Astrocyte (in vitro differentiated cells and primary cell): ENCODE results near the gene RNH1. TPM values are rescaled to one million over a fixed set of nuclear protein-coding genes. Genes with fewer than 3 reads are reported as not detected.

Experiments
- DNase-seq: peaks from one replicate; pipeline ENCODE4 v3.0.0-alpha.2; 2010; ENCODE audit warnings: low read depth
- FAIRE-seq: peaks from 2 replicates; lab custom pipeline; 2011; peaks lifted over from hg19 to GRCh38; lab: Jason Lieb, UNC
- H2AFZ ChIP-seq: 2 replicates; pipeline ENCODE4 v1.6.0; 2012; ENCODE audit warnings: low read depth, low read length, inconsistent platforms
- H3K27ac ChIP-seq: 2 replicates; pipeline ENCODE4 v1.5.1; 2011; ENCODE audit warnings: low read depth, low read length, inconsistent platforms
- H3K27me3 ChIP-seq: 2 replicates; pipeline ENCODE4 v1.6.0; 2011; ENCODE audit warnings: low read length, inconsistent platforms; ENCODE audit not compliant: insufficient read depth
- H3K36me3 ChIP-seq: 2 replicates; pipeline ENCODE4 v1.5.1; 2011; ENCODE audit warnings: low read length, inconsistent platforms; ENCODE audit not compliant: insufficient read depth
- H3K4me1 ChIP-seq: 2 replicates; pipeline ENCODE4 v1.5.1; 2011; ENCODE audit warnings: low read length, inconsistent platforms; ENCODE audit not compliant: insufficient read depth
- H3K4me2 ChIP-seq: 2 replicates; pipeline ENCODE4 v1.6.0; 2012; ENCODE audit warnings: low read length, inconsistent platforms
- H3K4me3 ChIP-seq: 2 replicates; pipeline ENCODE4 v1.5.1; 2011; ENCODE audit warnings: low read depth, mild to moderate bottlenecking, low read length, inconsistent platforms; ENCODE audit not compliant: insufficient read depth
- H3K79me2 ChIP-seq: 2 replicates; pipeline ENCODE4 v1.6.0; 2012; ENCODE audit warnings: mild to moderate bottlenecking, low read length, inconsistent platforms; ENCODE audit not compliant: insufficient read depth
- H3K9ac ChIP-seq: 2 replicates; pipeline ENCODE4 v1.6.0; 2012; ENCODE audit warnings: mild to moderate bottlenecking, low read length, inconsistent platforms
- H3K9me3 ChIP-seq: 2 replicates; pipeline ENCODE4 v1.5.1; 2012; ENCODE audit warnings: low read depth, mild to moderate bottlenecking, low read length, inconsistent platforms; ENCODE audit not compliant: insufficient read depth
- H4K20me1 ChIP-seq: 2 replicates; pipeline ENCODE4 v1.6.0; 2012; ENCODE audit warnings: low read length, inconsistent platforms; ENCODE audit not compliant: insufficient read depth
- H3K27ac Mint-ChIP-seq: one replicate; pipeline ENCODE4 v1.8.0; 2021; ENCODE audit warnings: mild to moderate bottlenecking, mixed read lengths; ENCODE audit not compliant: unreplicated experiment
- H3K27me3 Mint-ChIP-seq: one replicate; pipeline ENCODE4 v1.8.0; 2021; ENCODE audit warnings: low read depth, mixed read lengths; ENCODE audit not compliant: unreplicated experiment
- H3K36me3 Mint-ChIP-seq: one replicate; pipeline ENCODE4 v1.8.0; 2021; ENCODE audit warnings: low read depth, mixed read lengths; ENCODE audit not compliant: unreplicated experiment
- H3K4me1 Mint-ChIP-seq: one replicate; pipeline ENCODE4 v1.8.0; 2021; ENCODE audit warnings: low read depth, mixed read lengths; ENCODE audit not compliant: unreplicated experiment
- H3K4me3 Mint-ChIP-seq: one replicate; pipeline ENCODE4 v1.8.0; 2021; ENCODE audit warnings: mild to moderate bottlenecking, moderate library complexity, mixed read lengths; ENCODE audit not compliant: unreplicated experiment
- H3K9me3 Mint-ChIP-seq: one replicate; pipeline ENCODE4 v1.8.0; 2021; ENCODE audit warnings: mild to moderate bottlenecking, mixed read lengths; ENCODE audit not compliant: unreplicated experiment
- CTCF ChIP-seq: IDR thresholded peaks from 2 replicates; pipeline ENCODE4 v1.5.1; 2011; ENCODE audit warnings: low read depth, mild to moderate bottlenecking, inconsistent platforms, low read length, moderate library complexity; ENCODE audit not compliant: insufficient read depth
- EZH2 ChIP-seq: IDR thresholded peaks from 2 replicates; pipeline ENCODE4 v1.6.1; 2012; ENCODE audit warnings: mild to moderate bottlenecking, low read length, inconsistent platforms; ENCODE audit not compliant: insufficient read depth
- total RNA-seq: library from RNA; stranded (reverse); gene quantifications from 2 replicates; pipeline ENCODE4 v1.2.1, GENCODE V29; 2021

The RNH1 gene
- total RNA-seq, 1 donor from 2014 or later = 117 TPM

DNA sequence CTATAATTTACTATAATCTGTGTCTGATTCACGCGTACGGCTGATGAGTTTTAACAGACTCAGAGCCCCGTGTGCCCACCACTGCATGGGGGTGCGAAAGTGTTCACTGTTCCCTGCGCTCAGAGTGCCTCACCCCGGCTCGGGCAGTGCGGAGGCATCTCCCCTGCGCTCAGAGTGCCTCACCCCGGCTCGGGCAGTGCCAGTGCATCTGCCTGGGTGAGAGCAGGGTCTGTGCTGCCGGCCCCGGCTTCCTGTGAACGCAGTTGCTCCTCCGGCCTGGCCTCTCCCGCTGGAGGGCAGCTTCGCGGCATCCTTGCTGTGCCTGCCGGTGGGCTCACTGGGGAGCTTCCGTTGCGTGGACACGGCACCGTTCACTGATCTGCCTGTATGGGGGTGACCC, 42.7 kb downstream of the RNH1 start:
- Histone ChIP-seq H3K79me2 (peaks cover 27% of the 10 kb centered on the region), H3K4me3 (no peak overlapping the region), H3K9me3 (no peaks in the 10 kb centered on the region), H3K27me3 (no peaks in the 10 kb centered on the region), H2AFZ (no peak overlapping the region), H3K27ac (no peak overlapping the region), H3K4me2 (no peak overlapping the region), H3K36me3 (no peaks in the 10 kb centered on the region), H3K4me1 (no peaks in the 10 kb centered on the region), H4K20me1 (peaks cover 4% of the 10 kb centered on the region), H3K9ac (no peak overlapping the region)
- Mint-ChIP-seq H3K27me3 (no peaks in the 10 kb centered on the region), H3K9me3 (no peaks in the 10 kb centered on the region), H3K27ac (no peak overlapping the region), H3K36me3 (peaks cover 2% of the 10 kb centered on the region), H3K4me1 (peaks cover 9% of the 10 kb centered on the region), H3K4me3 (no peak overlapping the region)
- FAIRE-seq (no peak), DNase-seq (no peak)
- TF ChIP-seq CTCF (no peak), EZH2 (no peak)

DNA sequence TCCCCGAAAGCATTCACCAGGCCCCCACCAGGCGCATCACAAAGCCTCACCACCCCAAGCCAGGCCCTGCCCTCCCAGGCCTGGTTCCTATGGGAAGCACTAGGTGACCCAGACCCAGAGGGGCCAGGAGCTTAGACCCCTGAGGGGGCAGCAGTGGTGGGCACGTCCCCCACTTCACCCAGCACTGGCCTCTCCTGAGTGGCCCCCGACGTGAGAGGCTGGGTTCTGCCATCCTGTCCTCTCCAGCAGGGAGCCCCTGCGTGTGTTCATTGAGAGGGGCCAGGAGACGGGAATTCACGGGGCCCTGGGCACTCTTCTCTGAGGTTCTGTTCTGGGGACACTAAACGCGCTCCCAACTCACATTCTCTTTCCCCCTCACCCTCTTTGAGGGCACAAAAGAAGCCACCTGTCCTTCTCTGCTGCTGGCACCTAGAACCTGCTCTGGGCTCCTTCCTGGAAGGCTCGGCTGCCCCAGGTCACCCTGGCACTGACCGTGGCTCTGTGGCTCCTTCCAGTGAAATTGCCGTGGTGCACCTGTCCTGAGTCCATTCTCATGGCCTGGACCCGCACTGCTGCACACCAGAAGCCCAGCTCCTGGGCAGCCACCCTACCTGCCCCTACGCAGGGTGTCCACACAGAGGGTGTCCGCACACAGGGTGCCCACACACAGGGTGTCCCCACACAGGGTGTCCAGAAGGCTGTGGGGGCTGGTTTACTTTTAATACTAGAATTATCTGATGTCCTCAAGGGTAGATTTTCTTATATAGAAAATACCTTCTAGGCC, 44.7 kb downstream of the RNH1 start:
- DNase-seq (no peak), FAIRE-seq (no peak)
- H3K36me3 ChIP-seq = no peaks in the 10 kb centered on the region
- no peak overlapping the region for H3K4me3 ChIP-seq
- H3K4me1 ChIP-seq = no peaks in the 10 kb centered on the region
- no peaks in the 10 kb centered on the region for H3K27me3 ChIP-seq
- no peak overlapping the region for H3K27ac ChIP-seq
- Mint-ChIP-seq H3K27ac (no peak overlapping the region), H3K4me1 (peaks cover 3% of the 10 kb centered on the region), H3K27me3 (no peaks in the 10 kb centered on the region), H3K9me3 (no peaks in the 10 kb centered on the region), H3K4me3 (no peak overlapping the region), H3K36me3 (peaks cover 2% of the 10 kb centered on the region)
- no peak overlapping the region for H3K9ac ChIP-seq
- no peak overlapping the region for H3K4me2 ChIP-seq
- TF ChIP-seq EZH2 (no peak), CTCF (no peak)
- H3K79me2 ChIP-seq = peaks cover 43% of the 10 kb centered on the region
- H2AFZ ChIP-seq = no peak overlapping the region
- no peaks in the 10 kb centered on the region for H3K9me3 ChIP-seq
- peaks cover 16% of the 10 kb centered on the region for H4K20me1 ChIP-seq

DNA sequence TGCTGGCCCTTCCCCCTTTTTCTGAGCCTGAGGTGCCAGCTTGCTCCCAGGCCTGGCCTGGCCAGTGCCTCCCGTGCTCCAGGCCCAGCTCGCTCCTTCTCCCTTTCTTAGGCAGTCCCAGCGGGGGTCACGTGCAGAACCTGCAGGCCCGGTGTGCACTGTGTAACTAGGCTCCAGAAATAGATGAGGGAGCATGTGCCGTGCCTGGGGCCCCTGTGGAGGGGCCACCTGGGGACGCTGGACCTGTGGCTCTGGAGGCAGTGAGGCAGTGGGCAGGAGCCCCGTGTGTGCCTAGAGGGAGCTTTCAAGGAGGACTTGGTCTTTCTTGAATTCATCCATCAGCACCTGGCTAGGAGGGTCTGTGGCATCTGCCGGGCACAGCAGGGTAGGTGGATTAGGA, 45.4 kb downstream of the RNH1 start:
- FAIRE-seq (no peak), DNase-seq (no peak)
- no peak overlapping the region for H3K4me3 ChIP-seq
- H3K9me3 ChIP-seq = no peaks in the 10 kb centered on the region
- peaks cover 22% of the 10 kb centered on the region for H4K20me1 ChIP-seq
- Mint-ChIP-seq H3K4me3 (no peak overlapping the region), H3K4me1 (peaks cover 3% of the 10 kb centered on the region), H3K27me3 (no peaks in the 10 kb centered on the region), H3K9me3 (no peaks in the 10 kb centered on the region), H3K27ac (no peak overlapping the region), H3K36me3 (peaks cover 3% of the 10 kb centered on the region)
- no peaks in the 10 kb centered on the region for H3K36me3 ChIP-seq
- H3K27me3 ChIP-seq = no peaks in the 10 kb centered on the region
- no peak overlapping the region for H3K9ac ChIP-seq
- no peaks in the 10 kb centered on the region for H3K4me1 ChIP-seq
- H3K27ac ChIP-seq = no peak overlapping the region
- H3K4me2 ChIP-seq = no peak overlapping the region
- TF ChIP-seq EZH2 (no peak), CTCF (no peak)
- no peak overlapping the region for H2AFZ ChIP-seq
- peaks cover 50% of the 10 kb centered on the region for H3K79me2 ChIP-seq
